ENCODE results near the gene RHOBTB3.

GRCh38 chr5:95686651-95687050 is 44.5 kb upstream of the RHOBTB3 start:
- no peak for TF ChIP-seq CTCF (IDR thresholded peaks at IDR 0.05)
- no peak for TF ChIP-seq POLR2A (IDR thresholded peaks at IDR 0.05)

All from uterus (tissue), 2 donors.